Smooth muscle cell (in vitro differentiated cells): Measurements from ENCODE around the gene SLC19A3. TPM values are rescaled to one million over a fixed set of nuclear protein-coding genes. Genes with fewer than 3 reads are reported as not detected.

Source experiments
- DNase-seq: peaks from one replicate; lab custom pipeline; 2025; ENCODE audit not compliant: unreplicated experiment; lab: John Stamatoyannopoulos, UW
- H2AFZ ChIP-seq: fragments of 200-600 bp; sonication (generic); 2 replicates; pipeline ENCODE4 v1.6.0; 2016; ENCODE audit warnings: antibody characterized with exemption, low read depth, mild to moderate bottlenecking
- H3F3A ChIP-seq: fragments of 200-600 bp; sonication (generic); 2 replicates; pipeline ENCODE4 v1.6.0; 2017; ENCODE audit warnings: antibody characterized with exemption, low read depth
- H3K27ac ChIP-seq: fragments of 200-600 bp; sonication (generic); 2 replicates; pipeline ENCODE4 v1.5.1; 2016; ENCODE audit warnings: low read depth, mild to moderate bottlenecking
- H3K27me3 ChIP-seq: fragments of 200-600 bp; sonication (generic); 2 replicates; pipeline ENCODE4 v1.6.1; 2016; ENCODE audit warnings: low read depth, mild to moderate bottlenecking
- H3K36me3 ChIP-seq: fragments of 200-600 bp; sonication (generic); 2 replicates; pipeline ENCODE4 v1.5.1; 2016; ENCODE audit warnings: low read depth
- H3K4me1 ChIP-seq: fragments of 200-600 bp; sonication (generic); 2 replicates; pipeline ENCODE4 v1.5.1; 2016; ENCODE audit warnings: low read depth
- H3K4me2 ChIP-seq: fragments of 200-600 bp; sonication (generic); 2 replicates; pipeline ENCODE4 v1.6.0; 2016; ENCODE audit warnings: mild to moderate bottlenecking
- H3K4me3 ChIP-seq: fragments of 200-600 bp; sonication (generic); 2 replicates; pipeline ENCODE4 v1.5.1; 2016; ENCODE audit warnings: mild to moderate bottlenecking
- H3K79me2 ChIP-seq: fragments of 200-600 bp; sonication (generic); 2 replicates; pipeline ENCODE4 v1.6.0; 2016; ENCODE audit warnings: low read depth, mild to moderate bottlenecking
- H3K9ac ChIP-seq: fragments of 200-600 bp; sonication (generic); 2 replicates; pipeline ENCODE4 v1.6.0; 2016; ENCODE audit warnings: low read depth
- H3K9me3 ChIP-seq: fragments of 200-600 bp; sonication (generic); replicated peaks from 2 replicates; pipeline ENCODE4 v1.5.1; 2016; ENCODE audit warnings: low read depth
- H4K20me1 ChIP-seq: fragments of 200-600 bp; sonication (generic); 2 replicates; pipeline ENCODE4 v1.6.0; 2016; ENCODE audit warnings: low read depth
- WGBS: methylation state at CpG from one replicate; pipeline ENCODE4 v1.1.7; 2016; ENCODE audit warnings: low lambda C conversion rate; 5-methylcytosine and 5-hydroxymethylcytosine counted together
- polyA plus RNA-seq: library from polyadenylated mRNA; unstranded; fragments of >200 nt; fragmentation: Nextera tagmentation; extraction: Ambion mirVana; gene quantifications from 2 replicates; pipeline ENCODE4 v1.2.1, GENCODE V29; 2016
- total RNA-seq: library from RNA; depleted of rRNA; stranded (reverse); fragments of >200 nt; gene quantifications from 2 replicates; pipeline ENCODE4 v1.2.3, GENCODE V29; 2014
- TF ChIP-seq, protein P1 (sequence below): fragments of 200-600 bp; sonication (generic); IDR thresholded peaks from 2 replicates; pipeline ENCODE4 v1.5.1; 2017; ENCODE audit warnings: borderline replicate concordance, mild to moderate bottlenecking, antibody characterized with exemption; ENCODE audit not compliant: insufficient read depth, poor library complexity, severe bottlenecking

The SLC19A3 gene
- total and polyA plus RNA-seq, 2 experiments from 2014 or later: 3.5 to 5.0 TPM

DNA sequence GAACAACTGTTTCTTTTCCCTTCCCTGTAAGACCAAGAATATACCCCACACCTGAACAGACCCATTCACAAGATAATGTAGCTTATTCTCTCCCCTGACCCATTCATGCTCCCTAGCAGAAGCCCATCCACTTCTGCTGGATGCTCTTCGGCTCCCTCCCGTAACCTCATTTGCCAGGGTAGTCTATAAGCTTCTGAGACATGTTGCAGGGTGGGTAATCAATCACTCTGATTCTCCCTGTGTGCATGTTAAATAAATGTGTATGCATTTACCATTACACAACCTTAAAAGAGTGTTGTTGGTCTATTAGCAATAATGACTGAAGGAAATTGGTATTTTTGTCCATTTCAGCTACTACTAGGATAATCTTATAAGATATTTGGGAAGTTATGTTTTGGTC, 1.3 kb downstream of the SLC19A3 start:
- H3K4me1 ChIP-seq: peaks cover 4% of the 10 kb centered on the region
- H3K9ac ChIP-seq: no peak overlapping the region
- no peaks in the 10 kb centered on the region for H3K79me2 ChIP-seq
- no peaks in the 10 kb centered on the region for H4K20me1 ChIP-seq
- TF ChIP-seq, protein P1, sequence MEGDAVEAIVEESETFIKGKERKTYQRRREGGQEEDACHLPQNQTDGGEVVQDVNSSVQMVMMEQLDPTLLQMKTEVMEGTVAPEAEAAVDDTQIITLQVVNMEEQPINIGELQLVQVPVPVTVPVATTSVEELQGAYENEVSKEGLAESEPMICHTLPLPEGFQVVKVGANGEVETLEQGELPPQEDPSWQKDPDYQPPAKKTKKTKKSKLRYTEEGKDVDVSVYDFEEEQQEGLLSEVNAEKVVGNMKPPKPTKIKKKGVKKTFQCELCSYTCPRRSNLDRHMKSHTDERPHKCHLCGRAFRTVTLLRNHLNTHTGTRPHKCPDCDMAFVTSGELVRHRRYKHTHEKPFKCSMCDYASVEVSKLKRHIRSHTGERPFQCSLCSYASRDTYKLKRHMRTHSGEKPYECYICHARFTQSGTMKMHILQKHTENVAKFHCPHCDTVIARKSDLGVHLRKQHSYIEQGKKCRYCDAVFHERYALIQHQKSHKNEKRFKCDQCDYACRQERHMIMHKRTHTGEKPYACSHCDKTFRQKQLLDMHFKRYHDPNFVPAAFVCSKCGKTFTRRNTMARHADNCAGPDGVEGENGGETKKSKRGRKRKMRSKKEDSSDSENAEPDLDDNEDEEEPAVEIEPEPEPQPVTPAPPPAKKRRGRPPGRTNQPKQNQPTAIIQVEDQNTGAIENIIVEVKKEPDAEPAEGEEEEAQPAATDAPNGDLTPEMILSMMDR: no peak
- no peaks in the 10 kb centered on the region for H3K9me3 ChIP-seq
- no peak overlapping the region for H3K4me3 ChIP-seq
- no peaks in the 10 kb centered on the region for H3K27me3 ChIP-seq
- no peak overlapping the region for H3K4me2 ChIP-seq
- no peak overlapping the region for H2AFZ ChIP-seq
- DNase-seq: no peak
- no peak overlapping the region for H3K27ac ChIP-seq
- H3K36me3 ChIP-seq: no peaks in the 10 kb centered on the region
- 96% methylated on average over 2 of the region's 2 CpGs for WGBS
- no peaks in the 10 kb centered on the region for H3F3A ChIP-seq

DNA sequence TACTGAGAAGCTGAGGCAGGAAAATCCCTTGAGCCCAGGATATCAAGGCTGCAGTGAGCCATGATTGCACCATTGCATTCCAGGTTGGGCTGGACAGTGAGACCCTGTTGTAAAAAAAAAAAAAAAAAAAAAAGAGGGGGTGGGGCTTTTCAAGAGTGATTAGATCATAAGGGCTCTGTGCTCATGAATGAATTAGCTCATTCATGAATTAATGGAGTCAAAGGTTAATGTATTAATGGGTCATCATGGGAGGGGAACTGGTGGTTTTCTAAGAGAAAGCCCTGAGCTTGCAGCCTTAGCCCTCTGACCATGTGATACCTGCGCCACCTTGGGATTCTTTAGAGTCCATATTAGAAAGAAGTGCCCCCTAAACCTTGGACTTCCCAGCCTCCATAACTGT, 4.5 kb downstream of the SLC19A3 start:
- Histone ChIP-seq H3K27ac (no peak overlapping the region), H2AFZ (no peak overlapping the region), H3K9me3 (no peaks in the 10 kb centered on the region), H3F3A (no peaks in the 10 kb centered on the region), H3K4me1 (peaks cover 4% of the 10 kb centered on the region), H3K36me3 (no peaks in the 10 kb centered on the region), H3K4me2 (no peak overlapping the region), H3K79me2 (no peaks in the 10 kb centered on the region), H3K4me3 (no peak overlapping the region), H4K20me1 (no peaks in the 10 kb centered on the region), H3K27me3 (no peaks in the 10 kb centered on the region), H3K9ac (no peak overlapping the region)
- DNase-seq: no peak
- TF ChIP-seq, protein P1: no peak
- 100% methylated on average over 1 of the region's 1 CpG for WGBS

DNA sequence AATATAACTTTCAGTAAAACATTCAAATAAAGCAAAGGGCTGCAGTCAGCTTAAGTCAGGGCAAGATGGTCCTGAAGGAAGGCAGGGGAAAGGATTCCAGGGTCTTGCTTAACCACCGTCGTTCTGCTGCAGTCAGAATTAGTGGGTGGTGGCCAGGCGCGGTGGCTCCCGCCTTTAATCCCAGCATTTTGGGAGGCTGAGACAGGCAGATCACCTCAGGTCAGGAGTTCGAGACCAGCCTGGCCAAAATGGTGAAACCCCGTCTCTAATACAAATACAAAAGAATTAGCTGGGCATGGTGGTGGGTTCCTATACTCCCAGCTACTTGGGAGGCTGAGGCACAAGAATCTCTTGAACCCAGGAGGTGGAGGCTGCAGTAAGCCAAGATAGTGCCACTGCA, 6.8 kb downstream of the SLC19A3 start:
- Histone ChIP-seq H3K4me3 (no peak overlapping the region), H4K20me1 (no peaks in the 10 kb centered on the region), H3K36me3 (no peaks in the 10 kb centered on the region), H2AFZ (no peak overlapping the region), H3K9me3 (no peaks in the 10 kb centered on the region), H3K27me3 (no peaks in the 10 kb centered on the region), H3K79me2 (no peaks in the 10 kb centered on the region), H3F3A (no peaks in the 10 kb centered on the region), H3K27ac (no peak overlapping the region), H3K4me1 (no peaks in the 10 kb centered on the region), H3K4me2 (no peak overlapping the region), H3K9ac (no peak overlapping the region)
- DNase-seq: no peak
- TF ChIP-seq, protein P1: no peak
- WGBS: 93% methylated on average over 7 of the region's 7 CpGs

DNA sequence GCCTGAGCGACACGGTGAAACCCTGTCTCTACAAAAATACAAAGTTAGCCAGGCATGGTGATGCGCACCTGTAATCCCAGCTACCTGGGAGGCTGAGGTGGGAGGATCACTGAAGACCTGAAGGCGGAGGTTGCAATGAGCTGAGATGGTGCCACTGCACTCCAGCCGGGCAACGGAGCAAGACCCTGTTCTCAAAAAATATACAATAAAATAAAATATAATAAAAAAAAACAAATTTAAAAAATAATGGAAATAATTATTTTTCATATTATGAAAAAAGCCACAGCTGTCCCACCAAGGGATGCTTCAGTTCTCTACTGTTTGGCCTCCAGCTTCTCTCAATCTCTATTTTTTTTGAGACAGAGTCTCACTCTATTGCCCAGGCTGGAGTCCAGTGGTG, 10.4 kb downstream of the SLC19A3 start:
- no peaks in the 10 kb centered on the region for H3F3A ChIP-seq
- no peak overlapping the region for H3K4me2 ChIP-seq
- no peak overlapping the region for H3K27ac ChIP-seq
- no peaks in the 10 kb centered on the region for H3K36me3 ChIP-seq
- DNase-seq: no peak
- no peak overlapping the region for H2AFZ ChIP-seq
- H3K9me3 ChIP-seq: no peaks in the 10 kb centered on the region
- no peaks in the 10 kb centered on the region for H3K27me3 ChIP-seq
- no peaks in the 10 kb centered on the region for H3K79me2 ChIP-seq
- TF ChIP-seq, protein P1: no peak
- no peaks in the 10 kb centered on the region for H4K20me1 ChIP-seq
- no peak overlapping the region for H3K4me3 ChIP-seq
- no peak overlapping the region for H3K9ac ChIP-seq
- 81% methylated on average over 6 of the region's 6 CpGs for WGBS
- no peaks in the 10 kb centered on the region for H3K4me1 ChIP-seq
